ENCODE results near the gene VAC14.

Gene VAC14

GRCh38 chr16:70689035-70689969, 111.7 kb downstream of the VAC14 start:
- DNase-seq, result no peak

GRCh38 chr16:70688246-70688742, 112.7 kb downstream of the VAC14 start:
- DNase-seq, result no peak

- DNase-seq, result no peak
Observed at GRCh38 chr16:70687671-70688245, 113.2 kb downstream of the VAC14 start.

DNA sequence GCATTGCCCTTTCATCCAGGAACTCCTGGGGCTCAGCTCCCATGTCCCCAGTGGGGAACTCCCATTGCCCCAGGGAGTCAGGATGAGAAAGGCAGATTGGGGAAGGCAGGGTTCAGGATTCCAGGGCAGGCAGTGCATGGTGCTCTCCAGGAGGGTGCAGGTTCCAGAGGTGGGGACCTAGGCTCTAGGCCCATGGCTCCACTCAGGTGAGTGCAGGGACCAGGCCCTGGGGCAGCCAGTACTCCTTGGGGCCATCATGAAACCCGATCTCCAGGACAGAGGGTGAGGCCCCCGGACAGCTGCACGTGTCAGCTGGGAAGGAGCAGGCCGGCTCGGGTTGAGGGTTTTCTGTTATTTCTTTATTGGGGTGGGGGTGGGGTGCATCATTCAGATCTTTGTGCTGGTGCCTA, 113.9 kb downstream of the VAC14 start:
- DNase-seq, result no peak

DNA sequence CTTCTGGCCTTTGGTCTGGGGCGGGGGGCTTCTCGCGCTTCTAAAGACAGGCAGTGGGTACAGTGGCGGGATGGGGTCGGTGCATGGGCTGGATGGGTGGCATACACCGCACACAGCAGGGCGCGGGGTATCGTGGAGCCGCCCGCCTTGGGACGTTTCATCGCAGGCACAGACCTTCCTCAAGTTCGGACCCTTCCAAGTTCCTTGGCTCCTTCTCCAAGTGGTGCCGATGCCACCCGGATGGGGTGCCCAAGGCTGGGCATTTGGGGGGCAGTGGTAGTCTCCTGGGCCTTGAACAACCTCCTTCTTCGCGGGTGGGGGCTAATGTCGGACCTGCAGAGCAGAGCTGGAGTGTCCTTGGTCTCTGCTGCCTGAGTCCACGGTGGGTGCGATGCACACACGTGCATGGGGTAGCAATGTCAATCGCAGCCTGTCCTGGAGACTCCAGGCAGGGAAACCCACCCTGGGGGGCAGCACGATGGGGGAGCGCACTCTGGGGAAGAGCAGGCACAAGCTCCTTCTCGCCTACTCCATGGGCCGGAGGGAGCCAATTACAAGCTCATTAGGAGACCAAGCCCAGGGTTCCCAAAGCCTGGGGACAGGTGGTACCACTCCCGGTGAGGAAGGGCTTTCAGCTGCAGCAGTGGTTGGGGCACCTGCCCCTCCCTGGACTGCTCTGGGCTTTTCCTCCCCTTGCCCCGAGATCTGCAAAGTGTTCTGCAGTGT, 114.4 kb downstream of the VAC14 start:
- no peak for DNase-seq

DNA sequence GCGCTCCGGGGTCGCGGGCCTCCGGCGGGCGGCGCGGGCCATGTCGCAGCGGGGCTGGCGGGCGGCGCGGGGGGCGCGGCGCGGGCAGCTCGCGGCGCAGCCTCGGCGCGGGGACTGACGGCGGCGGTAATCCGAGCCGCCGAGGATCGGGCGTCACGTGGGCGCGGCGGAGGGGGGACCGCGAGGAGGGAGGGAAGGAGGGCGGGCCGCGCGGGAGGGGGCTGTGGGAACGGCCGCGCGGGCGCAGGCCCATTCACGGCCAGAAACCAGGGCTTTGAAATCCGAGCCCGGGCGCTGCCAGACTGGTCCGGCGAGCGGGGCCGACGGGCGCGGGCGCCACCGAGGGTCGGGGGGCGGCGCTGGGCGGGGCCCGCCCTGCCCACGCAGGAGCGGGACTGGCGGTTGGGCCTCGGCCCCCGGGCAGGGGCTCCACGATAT, 115.0 kb downstream of the VAC14 start, which contains the start of gene MTSS2:
Gene MTSS2 (minus strand): TSS at position 116 of the 438 bp plus-strand sequence. CDS start 262 bp downstream, outside the sequence.
- DNase-seq, result no peak

- no peak for DNase-seq
Observed at GRCh38 chr16:70685061-70685937, 115.7 kb downstream of the VAC14 start.

- DNase-seq, result no peak
Observed at GRCh38 chr16:70684146-70685060, 116.6 kb downstream of the VAC14 start.

DNA sequence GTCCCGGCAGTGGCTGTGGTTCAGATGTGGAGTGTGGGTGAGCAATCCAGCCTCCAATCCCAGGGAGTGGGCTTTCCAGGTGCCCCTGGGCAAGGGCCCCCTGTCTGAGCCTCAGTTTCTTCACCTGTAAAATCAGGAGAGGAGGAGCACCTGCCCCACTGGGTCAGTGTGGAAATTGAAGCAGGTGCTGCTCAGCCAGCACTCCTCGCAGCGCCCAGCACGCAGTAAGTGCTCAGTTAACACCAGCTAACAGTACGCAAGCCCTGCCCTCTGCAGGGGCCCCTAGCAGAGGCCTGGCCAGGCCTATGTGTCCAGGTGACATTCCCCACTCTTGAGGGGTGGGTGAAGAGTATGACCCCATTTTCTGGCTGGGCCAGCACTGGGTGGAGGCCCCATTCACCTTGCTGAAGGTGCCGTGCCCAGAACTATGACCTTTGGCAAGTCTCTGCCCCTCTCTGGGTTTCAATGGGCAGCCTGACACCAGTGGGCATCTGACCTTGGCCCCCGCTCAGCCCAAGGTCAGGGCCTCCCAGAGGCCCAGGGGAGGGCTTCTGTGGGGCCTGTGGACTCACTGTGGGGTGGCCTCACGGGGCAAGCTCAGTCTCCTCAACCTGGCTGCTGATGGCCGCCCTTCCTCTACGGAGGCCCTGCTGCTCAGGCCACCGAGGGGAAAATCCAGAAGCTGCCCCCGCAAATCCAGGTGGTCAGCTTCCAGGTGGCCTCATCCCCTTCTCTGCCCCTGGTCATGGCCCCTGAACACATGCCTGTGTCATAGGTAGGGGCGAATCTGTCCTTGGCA, 117.6 kb downstream of the VAC14 start:
- DNase-seq, result no peak

GRCh38 chr16:70682239-70683145, 118.5 kb downstream of the VAC14 start:
- no peak for DNase-seq

DNA sequence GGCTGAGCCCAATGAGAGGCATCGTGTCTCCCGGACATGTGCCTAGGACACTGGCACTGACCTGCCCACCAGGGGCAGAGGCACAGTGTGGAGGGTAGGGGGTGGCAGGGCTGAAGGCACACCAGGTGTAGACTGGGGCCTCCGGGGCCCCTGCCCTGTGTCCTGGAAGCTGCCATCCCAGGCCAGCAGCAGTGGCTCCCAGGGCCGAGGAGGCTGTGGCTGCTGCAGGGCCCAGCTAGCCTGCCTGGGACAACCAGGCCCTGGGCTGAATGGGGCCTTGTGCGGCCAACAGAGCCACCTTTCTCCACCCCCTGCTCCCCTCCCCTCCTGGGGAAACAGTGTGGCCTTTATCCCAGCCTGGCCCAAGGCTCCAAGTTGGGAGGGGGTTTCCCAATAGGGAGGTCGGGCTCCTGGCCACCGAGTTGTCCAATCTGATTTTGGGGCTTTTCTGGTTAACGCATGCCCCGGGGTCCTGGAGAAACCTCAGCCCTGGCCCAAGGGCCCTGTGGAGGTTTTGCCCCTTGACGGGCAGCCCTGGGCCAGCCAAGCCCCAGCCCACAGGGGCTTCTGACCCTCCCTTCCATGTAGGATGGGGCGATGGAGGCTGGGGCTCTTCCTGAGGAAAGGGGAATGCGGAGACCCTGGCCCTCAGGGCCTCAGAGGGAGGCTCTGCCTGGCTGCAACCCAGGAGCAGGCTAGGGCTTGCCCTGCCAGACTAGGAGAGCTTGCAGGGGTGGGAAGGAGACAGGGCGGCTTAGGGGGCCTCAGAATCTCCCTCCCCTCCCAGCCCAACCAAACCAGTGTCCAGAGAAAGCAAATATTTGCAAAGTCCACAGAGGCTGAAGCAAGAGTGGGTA, 119.3 kb downstream of the VAC14 start:
- DNase-seq, result no peak

GRCh38 chr16:70680495-70681381, 120.2 kb downstream of the VAC14 start:
- no peak for DNase-seq

DNA sequence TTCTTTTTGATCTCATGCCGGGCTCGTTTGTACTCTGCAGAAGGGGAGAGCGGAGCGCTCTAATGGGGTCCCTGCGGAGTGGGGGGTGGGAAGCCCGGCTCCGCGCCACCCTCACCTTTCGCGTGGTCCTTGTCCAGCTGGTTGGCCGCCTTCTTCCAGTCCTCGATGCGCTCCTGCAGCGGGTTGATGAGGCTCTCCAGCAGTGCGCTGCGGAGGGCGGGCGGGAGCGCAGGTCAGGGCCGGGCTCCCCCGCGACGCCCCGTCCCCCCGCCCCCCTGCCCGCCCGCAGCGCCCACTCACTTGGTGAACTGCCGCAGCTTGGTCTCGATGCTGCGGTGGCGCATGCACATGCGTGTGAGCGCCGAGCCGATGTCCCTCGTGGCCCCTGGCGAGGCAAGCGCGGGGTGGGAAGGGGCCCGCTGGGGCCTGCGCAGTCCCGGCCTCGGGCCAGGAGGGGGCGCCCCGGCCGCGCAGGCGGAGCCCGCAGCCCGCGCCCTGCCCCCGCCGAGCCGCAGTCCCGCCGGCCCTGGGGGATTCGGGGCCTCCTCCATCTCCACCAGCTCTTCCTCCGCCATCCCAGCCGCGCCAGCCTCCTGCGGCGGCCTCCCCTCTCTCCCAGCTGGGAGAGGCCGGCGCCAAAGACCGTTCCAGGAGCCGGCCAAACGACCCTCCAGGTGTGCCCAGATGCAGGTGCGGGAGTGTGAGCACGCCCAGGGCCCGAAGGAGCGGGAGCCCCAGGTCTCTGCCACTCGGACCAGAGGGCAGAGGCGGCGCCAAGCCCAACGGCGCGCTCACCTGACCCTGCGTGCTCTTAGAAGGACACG, 121.1 kb downstream of the VAC14 start:
- no peak for DNase-seq

DNA sequence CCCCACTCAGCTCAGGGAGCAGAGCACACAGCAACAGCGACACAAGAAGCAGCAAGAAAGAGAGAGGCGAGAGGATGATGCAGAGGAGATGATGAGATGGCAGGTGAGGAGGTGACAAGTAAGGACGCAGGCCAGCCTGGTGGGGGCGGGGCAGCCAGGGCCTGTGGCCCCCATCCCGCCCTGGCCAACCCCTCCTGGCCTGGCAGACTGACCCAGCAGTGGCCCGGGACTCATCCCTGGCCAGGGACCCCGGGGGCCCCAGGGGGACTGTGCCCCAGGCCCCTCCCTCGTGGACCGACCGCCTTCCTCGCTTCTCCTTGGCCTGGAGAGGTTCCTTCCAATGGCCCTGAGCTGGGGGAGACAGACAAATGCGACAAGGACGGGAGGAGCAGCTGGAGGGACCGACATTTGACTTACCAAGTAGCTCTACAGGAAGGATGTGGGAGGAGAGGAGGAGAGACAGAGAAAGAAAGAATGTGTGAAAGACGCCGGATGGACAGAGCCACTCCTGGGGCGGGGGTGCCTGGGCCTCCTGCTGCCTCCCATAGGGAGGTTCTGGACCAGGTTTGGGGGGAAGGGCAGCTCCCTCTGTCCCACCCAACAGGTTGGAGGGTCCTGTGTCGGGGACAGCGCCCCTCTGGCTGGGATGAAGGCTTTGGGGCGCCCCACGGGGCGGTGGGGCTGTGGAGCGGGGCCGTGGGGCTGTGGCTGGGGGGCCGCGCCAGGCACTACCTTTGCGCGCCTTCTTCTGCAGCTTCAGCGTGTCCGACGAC, 121.9 kb downstream of the VAC14 start:
- DNase-seq, result no peak

All from inflammatory macrophage treated with lipopolysaccharide for 1 hour (primary cell).